Measurements from ENCODE around the gene NLGN1. TPM values are rescaled to one million over a fixed set of nuclear protein-coding genes. Genes with fewer than 3 reads are reported as not detected.

The NLGN1 gene
- total and polyA plus RNA-seq, 2 of the 13 experiments (the other 11 are each of a cell fraction or from before 2014, with no cell fraction given) = not detected

DNA sequence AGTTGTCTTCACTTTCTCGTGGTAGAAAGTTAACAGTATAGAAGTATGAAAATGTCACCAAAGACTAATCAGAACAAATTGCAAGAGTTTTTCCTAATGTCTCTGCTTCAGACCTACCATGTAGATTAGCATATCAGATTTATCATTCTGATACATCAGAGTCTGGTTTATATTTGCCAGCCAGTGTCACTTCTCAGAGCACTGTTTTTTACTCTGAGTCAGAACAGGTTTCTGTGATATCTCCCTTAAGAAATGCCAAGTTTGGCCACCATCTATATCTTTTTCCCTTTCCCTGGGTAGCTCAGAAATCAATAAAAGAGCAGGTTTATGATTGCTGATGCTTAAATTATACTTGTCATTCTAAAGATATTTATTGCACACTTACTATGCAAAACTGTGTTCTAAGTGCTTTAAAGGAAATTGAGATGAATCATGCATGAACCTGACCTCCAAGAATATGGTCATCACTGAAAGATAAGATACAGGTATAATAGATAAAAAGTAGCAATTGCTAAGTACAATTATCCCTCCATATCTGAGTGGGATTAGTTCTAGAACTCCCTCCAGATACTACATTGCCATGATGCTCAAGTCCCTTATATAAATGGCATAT, 788.9 kb downstream of the NLGN1 start (continued):
- TF ChIP-seq, protein P1, sequence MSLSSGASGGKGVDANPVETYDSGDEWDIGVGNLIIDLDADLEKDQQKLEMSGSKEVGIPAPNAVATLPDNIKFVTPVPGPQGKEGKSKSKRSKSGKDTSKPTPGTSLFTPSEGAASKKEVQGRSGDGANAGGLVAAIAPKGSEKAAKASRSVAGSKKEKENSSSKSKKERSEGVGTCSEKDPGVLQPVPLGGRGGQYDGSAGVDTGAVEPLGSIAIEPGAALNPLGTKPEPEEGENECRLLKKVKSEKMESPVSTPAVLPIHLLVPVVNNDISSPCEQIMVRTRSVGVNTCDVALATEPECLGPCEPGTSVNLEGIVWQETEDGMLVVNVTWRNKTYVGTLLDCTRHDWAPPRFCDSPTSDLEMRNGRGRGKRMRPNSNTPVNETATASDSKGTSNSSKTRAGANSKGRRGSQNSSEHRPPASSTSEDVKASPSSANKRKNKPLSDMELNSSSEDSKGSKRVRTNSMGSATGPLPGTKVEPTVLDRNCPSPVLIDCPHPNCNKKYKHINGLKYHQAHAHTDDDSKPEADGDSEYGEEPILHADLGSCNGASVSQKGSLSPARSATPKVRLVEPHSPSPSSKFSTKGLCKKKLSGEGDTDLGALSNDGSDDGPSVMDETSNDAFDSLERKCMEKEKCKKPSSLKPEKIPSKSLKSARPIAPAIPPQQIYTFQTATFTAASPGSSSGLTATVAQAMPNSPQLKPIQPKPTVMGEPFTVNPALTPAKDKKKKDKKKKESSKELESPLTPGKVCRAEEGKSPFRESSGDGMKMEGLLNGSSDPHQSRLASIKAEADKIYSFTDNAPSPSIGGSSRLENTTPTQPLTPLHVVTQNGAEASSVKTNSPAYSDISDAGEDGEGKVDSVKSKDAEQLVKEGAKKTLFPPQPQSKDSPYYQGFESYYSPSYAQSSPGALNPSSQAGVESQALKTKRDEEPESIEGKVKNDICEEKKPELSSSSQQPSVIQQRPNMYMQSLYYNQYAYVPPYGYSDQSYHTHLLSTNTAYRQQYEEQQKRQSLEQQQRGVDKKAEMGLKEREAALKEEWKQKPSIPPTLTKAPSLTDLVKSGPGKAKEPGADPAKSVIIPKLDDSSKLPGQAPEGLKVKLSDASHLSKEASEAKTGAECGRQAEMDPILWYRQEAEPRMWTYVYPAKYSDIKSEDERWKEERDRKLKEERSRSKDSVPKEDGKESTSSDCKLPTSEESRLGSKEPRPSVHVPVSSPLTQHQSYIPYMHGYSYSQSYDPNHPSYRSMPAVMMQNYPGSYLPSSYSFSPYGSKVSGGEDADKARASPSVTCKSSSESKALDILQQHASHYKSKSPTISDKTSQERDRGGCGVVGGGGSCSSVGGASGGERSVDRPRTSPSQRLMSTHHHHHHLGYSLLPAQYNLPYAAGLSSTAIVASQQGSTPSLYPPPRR (CRISPR knock-in tag; IDR thresholded peaks at IDR 0.05; ENCODE audit: borderline replicate concordance) = no peak
- TF ChIP-seq, protein P2, sequence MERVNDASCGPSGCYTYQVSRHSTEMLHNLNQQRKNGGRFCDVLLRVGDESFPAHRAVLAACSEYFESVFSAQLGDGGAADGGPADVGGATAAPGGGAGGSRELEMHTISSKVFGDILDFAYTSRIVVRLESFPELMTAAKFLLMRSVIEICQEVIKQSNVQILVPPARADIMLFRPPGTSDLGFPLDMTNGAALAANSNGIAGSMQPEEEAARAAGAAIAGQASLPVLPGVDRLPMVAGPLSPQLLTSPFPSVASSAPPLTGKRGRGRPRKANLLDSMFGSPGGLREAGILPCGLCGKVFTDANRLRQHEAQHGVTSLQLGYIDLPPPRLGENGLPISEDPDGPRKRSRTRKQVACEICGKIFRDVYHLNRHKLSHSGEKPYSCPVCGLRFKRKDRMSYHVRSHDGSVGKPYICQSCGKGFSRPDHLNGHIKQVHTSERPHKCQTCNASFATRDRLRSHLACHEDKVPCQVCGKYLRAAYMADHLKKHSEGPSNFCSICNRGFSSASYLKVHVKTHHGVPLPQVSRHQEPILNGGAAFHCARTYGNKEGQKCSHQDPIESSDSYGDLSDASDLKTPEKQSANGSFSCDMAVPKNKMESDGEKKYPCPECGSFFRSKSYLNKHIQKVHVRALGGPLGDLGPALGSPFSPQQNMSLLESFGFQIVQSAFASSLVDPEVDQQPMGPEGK (CRISPR knock-in tag; IDR thresholded peaks at IDR 0.05) = no peak
- TF ChIP-seq, protein P3, sequence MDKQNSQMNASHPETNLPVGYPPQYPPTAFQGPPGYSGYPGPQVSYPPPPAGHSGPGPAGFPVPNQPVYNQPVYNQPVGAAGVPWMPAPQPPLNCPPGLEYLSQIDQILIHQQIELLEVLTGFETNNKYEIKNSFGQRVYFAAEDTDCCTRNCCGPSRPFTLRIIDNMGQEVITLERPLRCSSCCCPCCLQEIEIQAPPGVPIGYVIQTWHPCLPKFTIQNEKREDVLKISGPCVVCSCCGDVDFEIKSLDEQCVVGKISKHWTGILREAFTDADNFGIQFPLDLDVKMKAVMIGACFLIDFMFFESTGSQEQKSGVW (CRISPR knock-in tag; IDR thresholded peaks at IDR 0.05; ENCODE audit: borderline replicate concordance) = no peak
- no peak for TF ChIP-seq CBX1 (IDR thresholded peaks at IDR 0.05; ENCODE audit: low read depth)
- TF ChIP-seq, protein P4, sequence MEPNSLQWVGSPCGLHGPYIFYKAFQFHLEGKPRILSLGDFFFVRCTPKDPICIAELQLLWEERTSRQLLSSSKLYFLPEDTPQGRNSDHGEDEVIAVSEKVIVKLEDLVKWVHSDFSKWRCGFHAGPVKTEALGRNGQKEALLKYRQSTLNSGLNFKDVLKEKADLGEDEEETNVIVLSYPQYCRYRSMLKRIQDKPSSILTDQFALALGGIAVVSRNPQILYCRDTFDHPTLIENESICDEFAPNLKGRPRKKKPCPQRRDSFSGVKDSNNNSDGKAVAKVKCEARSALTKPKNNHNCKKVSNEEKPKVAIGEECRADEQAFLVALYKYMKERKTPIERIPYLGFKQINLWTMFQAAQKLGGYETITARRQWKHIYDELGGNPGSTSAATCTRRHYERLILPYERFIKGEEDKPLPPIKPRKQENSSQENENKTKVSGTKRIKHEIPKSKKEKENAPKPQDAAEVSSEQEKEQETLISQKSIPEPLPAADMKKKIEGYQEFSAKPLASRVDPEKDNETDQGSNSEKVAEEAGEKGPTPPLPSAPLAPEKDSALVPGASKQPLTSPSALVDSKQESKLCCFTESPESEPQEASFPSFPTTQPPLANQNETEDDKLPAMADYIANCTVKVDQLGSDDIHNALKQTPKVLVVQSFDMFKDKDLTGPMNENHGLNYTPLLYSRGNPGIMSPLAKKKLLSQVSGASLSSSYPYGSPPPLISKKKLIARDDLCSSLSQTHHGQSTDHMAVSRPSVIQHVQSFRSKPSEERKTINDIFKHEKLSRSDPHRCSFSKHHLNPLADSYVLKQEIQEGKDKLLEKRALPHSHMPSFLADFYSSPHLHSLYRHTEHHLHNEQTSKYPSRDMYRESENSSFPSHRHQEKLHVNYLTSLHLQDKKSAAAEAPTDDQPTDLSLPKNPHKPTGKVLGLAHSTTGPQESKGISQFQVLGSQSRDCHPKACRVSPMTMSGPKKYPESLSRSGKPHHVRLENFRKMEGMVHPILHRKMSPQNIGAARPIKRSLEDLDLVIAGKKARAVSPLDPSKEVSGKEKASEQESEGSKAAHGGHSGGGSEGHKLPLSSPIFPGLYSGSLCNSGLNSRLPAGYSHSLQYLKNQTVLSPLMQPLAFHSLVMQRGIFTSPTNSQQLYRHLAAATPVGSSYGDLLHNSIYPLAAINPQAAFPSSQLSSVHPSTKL (CRISPR knock-in tag; IDR thresholded peaks at IDR 0.05) = no peak
- no peak for TF ChIP-seq EED (CRISPR knock-in tag; IDR thresholded peaks at IDR 0.05)
- TF ChIP-seq RARG (CRISPR knock-in tag; IDR thresholded peaks at IDR 0.05; ENCODE audit: low read depth) = no peak
- TF ChIP-seq SMARCE1 (IDR thresholded peaks at IDR 0.05; ENCODE audit: borderline replicate concordance) = no peak
- TF ChIP-seq KDM4B (CRISPR knock-in tag; IDR thresholded peaks at IDR 0.05) = no peak
